GM21390 (cell line): ENCODE data around the gene EMILIN3.
A peak's percentile ranks its signal among the peaks of the same experiment; 100 is the strongest.

ENCODE experiments used
- ATAC-seq: cut with Tn5 transposase; IDR thresholded peaks from one replicate; pipeline ENCODE4 v1.9.1; 2021; ENCODE audit not compliant: unreplicated experiment

The EMILIN3 gene

GRCh38 chr20:41366546-41367392 lies at the start of gene EMILIN3:
EMILIN3 (minus strand) TSS chr20:41366818; CDS start chr20:41366634, 184 bp downstream.
- no peak for ATAC-seq

GRCh38 chr20:41415191-41415590 lies 48.6 kb upstream of the EMILIN3 start:
- ATAC-seq: no peak

GRCh38 chr20:41413169-41413568 lies 46.6 kb upstream of the EMILIN3 start:
- no peak for ATAC-seq

GRCh38 chr20:41412324-41413120 lies 45.9 kb upstream of the EMILIN3 start:
- no peak for ATAC-seq

- ATAC-seq: no peak
Measured at GRCh38 chr20:41411391-41411847, 44.8 kb upstream of the EMILIN3 start.

GRCh38 chr20:41408986-41409385 lies 42.4 kb upstream of the EMILIN3 start:
- no peak for ATAC-seq

- peak; percentile 83 for ATAC-seq
Measured at GRCh38 chr20:41408156-41408794, 41.7 kb upstream of the EMILIN3 start.

GRCh38 chr20:41407607-41408006 lies 41.0 kb upstream of the EMILIN3 start:
- no peak for ATAC-seq

- ATAC-seq: no peak
Measured at GRCh38 chr20:41406896-41407444, 40.4 kb upstream of the EMILIN3 start.

GRCh38 chr20:41406353-41406752 lies 39.7 kb upstream of the EMILIN3 start:
- no peak for ATAC-seq

GRCh38 chr20:41405436-41405835 lies 38.8 kb upstream of the EMILIN3 start:
- ATAC-seq: no peak

GRCh38 chr20:41403604-41404003 lies 37.0 kb upstream of the EMILIN3 start:
- ATAC-seq: no peak

- ATAC-seq: no peak
Measured at GRCh38 chr20:41398408-41398807, 31.8 kb upstream of the EMILIN3 start.

GRCh38 chr20:41395667-41396664 lies 29.3 kb upstream of the EMILIN3 start:
- no peak for ATAC-seq

- no peak for ATAC-seq
Measured at GRCh38 chr20:41394931-41395666, 28.5 kb upstream of the EMILIN3 start.

GRCh38 chr20:41394081-41394480 lies 27.5 kb upstream of the EMILIN3 start:
- ATAC-seq: no peak

- ATAC-seq: no peak
Measured at GRCh38 chr20:41393705-41394066, 27.1 kb upstream of the EMILIN3 start.

GRCh38 chr20:41392871-41393704 lies 26.5 kb upstream of the EMILIN3 start:
- no peak for ATAC-seq
